IMR-90 (cell line): ENCODE data around the gene ESF1. TPM values are rescaled to one million over a fixed set of nuclear protein-coding genes. Genes with fewer than 3 reads are reported as not detected.
"Not testable (repeated sequence)": the region's sequence is repeated elsewhere in the genome, so short reads cannot be mapped to it uniquely, and the experiment has no call there.

Experiments used
- ATAC-seq: fragments of 200-7000 bp; cut with Tn5 transposase; 2 replicates; pipeline ENCODE4 v1.9.1; 2020; ENCODE audit warnings: low read depth, mild to moderate bottlenecking, moderate library complexity
- BruUV-seq: library from RNA; stranded (reverse); fragments of 400-500 nt; replicated peaks from 2 replicates; lab custom pipeline; 2021; lab: Mats Ljungman, UMichigan
- CTCF ChIA-PET: fragments of 300-600 bp; formaldehyde crosslinking; extraction: SDS; loops from one replicate; lab custom pipeline; 2021; ENCODE audit warnings: antibody characterized with exemption; lab: Yijun Ruan, JAX
- POLR2A ChIA-PET: fragments of 300-600 bp; sonication (Branson Sonifier 250); formaldehyde crosslinking; loops from one replicate; lab custom pipeline; 2022; ENCODE audit warnings: antibody characterized with exemption; ENCODE audit not compliant: unreplicated experiment; lab: Charles Lee
- DNase-seq: peaks from one replicate; pipeline ENCODE4 v3.0.0; 2013
- H2AFZ ChIP-seq: replicated peaks from 2 replicates; pipeline ENCODE3; 2013; ENCODE audit warnings: low read length, mild to moderate bottlenecking; ENCODE audit not compliant: poor library complexity
- H2AK5ac ChIP-seq: 2 replicates; pipeline ENCODE4 v1.6.1; 2013; ENCODE audit warnings: low read depth, low read length, inconsistent platforms
- H2AK9ac ChIP-seq: replicated peaks from 2 replicates; pipeline ENCODE3; 2013; ENCODE audit warnings: mild to moderate bottlenecking, low read depth, low read length, moderate library complexity; ENCODE audit not compliant: poor library complexity
- H2BK120ac ChIP-seq: 2 replicates; pipeline ENCODE4 v1.6.1; 2013; ENCODE audit warnings: low read depth, low read length, inconsistent platforms
- H2BK15ac ChIP-seq: 3 replicates; pipeline ENCODE4 v1.6.1; 2013; ENCODE audit warnings: low read depth, low read length, inconsistent platforms
- H2BK20ac ChIP-seq: 2 replicates; pipeline ENCODE4 v1.6.1; 2013; ENCODE audit warnings: low read depth, mild to moderate bottlenecking, inconsistent platforms, low read length, moderate library complexity
- H2BK5ac ChIP-seq: 2 replicates; pipeline ENCODE4 v1.6.1; 2013; ENCODE audit warnings: mild to moderate bottlenecking, low read depth, low read length, inconsistent platforms; ENCODE audit not compliant: poor library complexity, severe bottlenecking
- H3K14ac ChIP-seq: replicated peaks from 2 replicates; pipeline ENCODE4 v1.6.1; 2013; ENCODE audit warnings: low read depth, low read length, inconsistent platforms
- H3K18ac ChIP-seq: 2 replicates; pipeline ENCODE4 v1.6.1; 2013; ENCODE audit warnings: low read depth, low read length, control low read depth
- H3K23ac ChIP-seq: 2 replicates; pipeline ENCODE4 v1.6.1; 2013; ENCODE audit warnings: low read depth, low read length, inconsistent platforms
- H3K27ac ChIP-seq: 2 replicates; pipeline ENCODE4 v1.5.1; 2013; ENCODE audit warnings: mild to moderate bottlenecking, control low read depth, low read length; ENCODE audit not compliant: insufficient read depth
- H3K27me3 ChIP-seq: 2 replicates; pipeline ENCODE4 v1.6.1; 2013; ENCODE audit warnings: low read length; ENCODE audit not compliant: control insufficient read depth, insufficient read depth
- H3K36me3 ChIP-seq: 2 replicates; pipeline ENCODE4 v1.6.1; 2013; ENCODE audit warnings: low read length, mixed read lengths; ENCODE audit not compliant: control insufficient read depth, insufficient read depth
- H3K4ac ChIP-seq: 2 replicates; pipeline ENCODE4 v1.6.1; 2013; ENCODE audit warnings: low read depth, low read length, inconsistent platforms
- H3K4me1 ChIP-seq: 2 replicates; pipeline ENCODE4 v1.6.1; 2013; ENCODE audit warnings: low read length, mixed read lengths; ENCODE audit not compliant: control insufficient read depth, insufficient read depth
- H3K4me2 ChIP-seq: 2 replicates; pipeline ENCODE4 v1.6.1; 2013; ENCODE audit warnings: low read depth, mild to moderate bottlenecking, control low read depth, low read length, moderate library complexity
- H3K4me3 ChIP-seq: 2 replicates; pipeline ENCODE4 v1.5.1; 2013; ENCODE audit warnings: low read depth, mild to moderate bottlenecking, control low read depth, low read length, moderate library complexity; ENCODE audit not compliant: insufficient read depth
- H3K56ac ChIP-seq: 2 replicates; pipeline ENCODE4 v1.6.1; 2013; ENCODE audit warnings: low read length, inconsistent platforms; ENCODE audit not compliant: insufficient read depth; ENCODE audit errors: extremely low read depth
- H3K79me1 ChIP-seq, 2 experiments: 2 replicates each; pipeline ENCODE4 v1.6.1; 2013; ENCODE audit warnings: low read length in 2 of 2, inconsistent platforms in 1 of 2, low read depth in 1 of 2
- H3K9ac ChIP-seq: 2 replicates; pipeline ENCODE4 v1.6.1; 2013; ENCODE audit warnings: low read depth, low read length, control low read depth
- H3K9me1 ChIP-seq: 2 replicates; pipeline ENCODE4 v1.6.1; 2013; ENCODE audit warnings: low read length, inconsistent platforms; ENCODE audit not compliant: insufficient read depth
- H3K9me3 ChIP-seq: 2 replicates; pipeline ENCODE4 v1.6.1; 2013; ENCODE audit warnings: low read length; ENCODE audit not compliant: control insufficient read depth, insufficient read depth
- H4K20me1 ChIP-seq: 2 replicates; pipeline ENCODE4 v1.6.1; 2013; ENCODE audit warnings: low read length, inconsistent platforms; ENCODE audit not compliant: insufficient read depth
- H4K5ac ChIP-seq: 2 replicates; pipeline ENCODE4 v1.6.1; 2013; ENCODE audit warnings: mild to moderate bottlenecking, low read depth, low read length, control low read depth
- H4K8ac ChIP-seq, 2 experiments: 2 replicates each; pipeline ENCODE4 v1.6.1; 2013; ENCODE audit warnings: low read depth in 2 of 2, low read length in 2 of 2, control low read depth in 1 of 2, inconsistent platforms in 1 of 2
- H4K91ac ChIP-seq: 2 replicates; pipeline ENCODE4 v1.6.1; 2013; ENCODE audit warnings: low read depth, low read length, inconsistent platforms; ENCODE audit not compliant: insufficient read depth
- WGBS, 2 experiments: methylation state at CpG; one replicate each; pipeline versions ENCODE4 v1.1.5 to v1.1.7; 2013; ENCODE audit warnings: missing lambda C conversion rate in 2 of 2; ENCODE audit not compliant: insufficient read length in 1 of 2; ENCODE audit errors: extremely low coverage in 2 of 2; 5-methylcytosine and 5-hydroxymethylcytosine counted together
- dilution Hi-C: fragments of 300-500 bp; cut with HindIII; formaldehyde crosslinking; loops from one replicate; pipeline ENCODE4 v1.14.3; 2018; ENCODE audit warnings: low sequenced_read_pairs; ENCODE audit not compliant: unreplicated experiment
- in situ Hi-C: fragments of 300-500 bp; cut with MboI; formaldehyde crosslinking; loops from 3 replicates; pipeline ENCODE4 v1.14.3; 2019; ENCODE audit warnings: low sequenced_read_pairs, inconsistent platforms, mixed read lengths
- intact Hi-C: fragments of 100-400 bp; cut with micrococcal nuclease; formaldehyde crosslinking; loops from 2 replicates; pipeline ENCODE4 v1.10.0; 2022
- polyA plus RNA-seq, 3 experiments: library from polyadenylated mRNA; depleted of rRNA; stranded (reverse); fragments of >200 nt; gene quantifications; 2 replicates each; pipeline ENCODE4 v1.2.3, GENCODE V29; 2012; ENCODE audit warnings: low replicate concordance in 1 of 3
- total RNA-seq: library from RNA; depleted of rRNA; stranded (reverse); fragments of >200 nt; gene quantifications from 2 replicates; pipeline ENCODE4 v1.2.3, GENCODE V29; 2012

The ESF1 gene
- total and polyA plus RNA-seq, 2 of the 4 experiments (the other 2 are of a cell fraction): 2.6 to 2.7 TPM

DNA sequence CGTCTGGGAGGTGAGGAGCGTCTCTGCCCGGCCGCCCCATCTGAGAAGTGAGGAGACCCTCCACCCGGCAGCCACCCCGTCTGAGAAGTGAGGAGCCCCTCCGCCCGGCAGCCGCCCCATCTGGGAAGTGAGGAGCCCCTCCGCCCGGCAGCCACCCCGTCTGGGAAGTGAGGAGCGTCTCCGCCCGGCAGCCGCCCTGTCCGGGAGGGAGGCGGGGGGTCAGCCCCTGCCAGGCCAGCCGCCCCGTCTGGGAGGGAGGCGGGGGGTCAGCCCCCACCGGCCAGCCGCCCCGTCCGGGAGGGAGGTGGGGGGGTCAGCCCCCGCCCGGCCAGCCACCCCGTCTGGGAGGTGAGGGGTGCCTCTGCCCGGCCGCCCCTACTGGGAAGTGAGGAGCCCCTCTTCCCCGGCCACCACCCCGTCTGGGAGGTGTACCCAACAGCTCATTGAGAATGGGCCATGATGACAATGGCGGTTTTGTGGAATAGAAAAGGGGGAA, 24.2 kb downstream of the ESF1 start:
- ATAC-seq, CTCF ChIA-PET, H3K23ac ChIP-seq, H3K27ac ChIP-seq, H2BK5ac ChIP-seq, H4K91ac ChIP-seq, H3K18ac ChIP-seq, H2AK9ac ChIP-seq, H4K5ac ChIP-seq, H4K8ac ChIP-seq, H3K36me3 ChIP-seq, H3K14ac ChIP-seq, H3K4me1 ChIP-seq, intact Hi-C loops, H3K4ac ChIP-seq, H3K56ac ChIP-seq, POLR2A ChIA-PET, H4K20me1 ChIP-seq, H2AK5ac ChIP-seq, H3K4me2 ChIP-seq, H3K9ac ChIP-seq, H2AFZ ChIP-seq, H3K79me1 ChIP-seq, H3K9me1 ChIP-seq, H3K4me3 ChIP-seq, H3K9me3 ChIP-seq, H3K27me3 ChIP-seq, H2BK15ac ChIP-seq, DNase-seq, H2BK120ac ChIP-seq, BruUV-seq, dilution Hi-C loops, H2BK20ac ChIP-seq: not testable (repeated sequence)
- in situ Hi-C loops: loop anchor here (10.0 to 25.0 kb wide), 2 partner anchors 298 to 436 kb away; no protein-coding TSS in a partner anchor
- WGBS, 2 experiments: 87% methylated on average over 4 of the region's 33 CpGs; no CpG with 5 or more reads in 1 of the 2 experiments
